HG03457 (cell line): ENCODE data around the gene NPDC1.

ENCODE experiments used
- ATAC-seq: cut with Tn5 transposase; IDR thresholded peaks from one replicate; pipeline ENCODE4 v1.9.1; 2021; ENCODE audit warnings: moderate number of reproducible peaks; ENCODE audit not compliant: unreplicated experiment

Gene NPDC1

GRCh38 chr9:137027369-137028262 is 18.4 kb downstream of the NPDC1 start, which contains the start of gene ABCA2:
Gene ABCA2 (minus strand): TSS chr9:137028237. CDS start chr9:137028140, 97 bp downstream.
- no peak for ATAC-seq

DNA sequence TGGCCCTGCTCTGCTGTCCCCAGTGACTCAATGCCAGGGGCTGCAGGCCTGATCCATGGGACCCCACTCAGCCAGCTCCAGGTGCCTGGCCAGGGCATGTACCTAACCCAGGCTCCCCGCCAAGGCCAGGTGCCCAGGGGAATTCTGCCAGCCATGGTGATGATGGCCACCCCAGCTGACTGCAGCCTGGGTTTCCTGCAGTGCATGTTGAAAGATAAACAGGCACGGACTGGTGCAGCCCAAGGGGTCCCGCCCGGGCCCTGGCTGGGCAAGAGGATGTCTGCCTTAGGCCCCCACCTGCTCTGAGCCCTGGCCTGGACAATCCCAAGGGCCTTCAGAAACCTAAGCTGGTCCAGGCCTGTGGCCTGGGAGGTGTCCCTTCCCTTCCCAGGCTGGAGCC is 19.1 kb downstream of the NPDC1 start:
- ATAC-seq, result no peak

DNA sequence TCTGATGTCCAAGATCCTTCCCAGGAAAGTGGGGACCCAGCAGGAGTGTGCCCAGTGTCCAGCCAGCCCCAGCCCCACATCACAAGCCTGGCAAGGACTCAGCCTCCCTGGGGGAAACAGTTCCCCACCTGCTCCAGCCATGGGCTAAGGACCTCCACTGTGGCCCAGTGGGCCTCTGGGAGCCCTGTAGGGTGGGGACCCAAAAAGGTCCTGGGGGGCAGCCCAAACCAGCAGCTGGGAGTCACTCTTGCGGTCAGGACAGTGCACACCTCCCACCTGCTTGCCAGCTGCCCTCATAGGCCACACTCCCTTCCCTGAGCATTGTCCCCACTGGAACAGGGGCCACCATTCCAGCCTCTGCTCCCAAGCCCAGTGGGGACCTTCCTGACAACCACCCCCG is 19.6 kb downstream of the NPDC1 start:
- ATAC-seq, result no peak

- ATAC-seq, result no peak
These were observed 20.4 kb downstream of the NPDC1 start for GRCh38 chr9:137025517-137025966.

- no peak for ATAC-seq
These were observed 22.4 kb downstream of the NPDC1 start for GRCh38 chr9:137023583-137023991.

GRCh38 chr9:137023157-137023556 is 22.8 kb downstream of the NPDC1 start:
- no peak for ATAC-seq

DNA sequence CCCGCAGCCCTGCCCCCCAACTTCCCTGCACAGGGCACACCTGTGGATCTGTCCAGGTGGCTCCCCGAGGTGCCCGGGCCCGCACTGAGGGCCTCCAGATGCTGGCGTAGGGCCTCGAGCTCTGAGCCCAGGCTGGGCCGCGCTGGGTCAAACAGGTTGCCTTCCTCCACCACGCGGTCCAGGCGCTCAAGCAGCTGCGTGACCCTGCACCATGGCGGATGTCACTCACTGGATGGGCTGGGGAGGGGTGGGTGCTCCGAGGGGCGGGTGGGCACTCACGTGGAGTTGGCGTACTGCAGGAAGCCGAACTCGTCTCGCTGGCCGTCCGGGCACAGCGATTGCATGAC is 23.3 kb downstream of the NPDC1 start:
- ATAC-seq, result no peak

DNA sequence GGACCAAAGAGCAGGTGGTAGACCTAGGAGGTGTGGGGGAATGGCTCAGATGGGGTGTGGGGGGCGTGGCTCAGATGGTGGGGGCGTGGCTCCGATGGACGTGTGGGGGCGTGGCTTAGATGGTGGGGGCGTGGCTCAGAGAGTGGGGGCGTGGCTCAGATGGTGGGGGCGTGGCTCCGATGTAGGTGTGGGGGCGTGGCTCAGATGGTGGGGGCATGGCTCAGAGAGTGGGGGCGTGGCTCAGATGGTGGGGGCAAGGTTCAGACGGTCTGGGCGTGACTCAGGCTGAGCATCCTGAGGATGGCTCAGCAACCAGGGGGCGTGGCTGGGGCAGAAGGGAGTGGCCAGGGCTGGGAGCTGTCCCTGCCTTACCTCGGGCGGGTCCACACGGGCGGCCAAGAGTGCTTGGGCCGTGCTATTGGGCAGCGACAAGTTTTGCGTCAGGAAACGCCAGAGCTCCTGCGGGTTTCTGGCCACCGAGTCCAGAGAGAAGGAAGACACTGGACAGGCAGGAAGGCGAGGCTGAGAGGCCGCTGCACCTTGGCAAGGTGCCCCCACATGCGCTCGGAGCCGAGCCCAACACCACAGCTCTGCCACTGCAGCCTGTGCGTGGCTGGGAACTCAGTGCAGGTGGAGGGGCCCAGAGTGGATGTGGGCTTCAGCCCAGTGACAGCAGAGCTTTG is 23.9 kb downstream of the NPDC1 start:
- no peak for ATAC-seq

DNA sequence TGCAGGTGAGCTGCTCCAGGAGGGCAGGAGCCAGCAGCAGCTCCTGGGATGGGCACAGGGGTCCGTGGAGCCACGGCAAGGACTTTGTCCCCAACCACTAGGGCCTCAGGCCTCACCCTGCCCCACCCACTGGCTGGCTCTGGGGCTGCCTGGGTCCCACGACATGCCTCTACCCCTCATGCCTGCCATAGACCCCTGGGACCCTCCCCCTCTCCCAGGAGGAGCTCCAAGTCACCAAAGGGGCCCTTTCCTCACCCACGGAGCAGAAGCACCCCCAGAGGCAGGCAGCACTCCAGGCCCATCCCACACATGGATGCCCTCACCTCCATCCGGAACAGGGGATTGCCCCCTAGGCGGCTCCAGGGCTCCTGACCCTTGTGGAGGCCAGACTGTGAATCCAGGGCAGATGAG is 24.4 kb downstream of the NPDC1 start:
- ATAC-seq, result no peak

GRCh38 chr9:137020771-137021567 is 25.0 kb downstream of the NPDC1 start:
- no peak for ATAC-seq

- ATAC-seq, result no peak
These were observed 25.9 kb downstream of the NPDC1 start for GRCh38 chr9:137019891-137020683.

DNA sequence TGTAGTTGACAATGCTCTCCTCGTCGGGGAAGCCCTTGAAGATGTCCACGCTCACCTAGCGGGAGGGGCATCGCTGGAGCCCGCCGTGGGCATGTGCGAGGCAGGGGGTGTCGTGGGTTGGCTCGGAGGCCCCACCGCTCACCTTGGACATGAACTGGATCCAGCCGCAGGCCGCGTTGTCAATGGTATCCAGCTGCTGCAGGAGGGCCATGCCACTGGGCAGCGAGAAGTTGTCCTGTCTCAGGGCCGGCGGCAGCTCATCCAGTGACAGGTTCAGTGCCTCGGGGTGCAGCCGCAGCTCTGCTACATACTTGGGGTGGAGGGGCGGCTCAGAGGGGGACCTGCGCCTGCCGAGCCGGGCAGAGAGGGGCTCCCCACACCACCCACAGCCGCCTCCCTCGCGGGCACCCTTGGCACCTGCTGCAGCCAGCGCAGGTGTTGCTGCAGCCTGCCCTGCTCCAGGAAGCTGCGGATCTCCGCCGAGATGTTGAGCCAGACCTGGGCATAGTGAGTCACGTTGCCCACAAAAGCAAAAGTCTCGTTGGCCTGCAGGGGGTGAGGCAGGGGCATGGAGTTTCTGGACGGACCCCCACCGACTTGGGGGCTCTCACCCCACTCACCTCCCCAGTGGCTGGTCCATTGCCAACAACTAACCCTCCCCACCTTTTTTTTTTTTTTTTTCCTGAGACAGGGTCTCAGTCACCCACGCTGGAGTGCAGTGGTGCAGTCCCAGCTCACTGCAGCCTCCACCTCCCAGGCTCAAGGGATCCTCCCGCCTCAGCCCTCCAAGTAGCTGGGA is 27.0 kb downstream of the NPDC1 start:
- no peak for ATAC-seq

- no peak for ATAC-seq
These were observed 28.0 kb downstream of the NPDC1 start for GRCh38 chr9:137017791-137018497.

GRCh38 chr9:137017071-137017470 is 28.9 kb downstream of the NPDC1 start:
- ATAC-seq, result no peak

GRCh38 chr9:137016436-137016835 is 29.5 kb downstream of the NPDC1 start:
- no peak for ATAC-seq

DNA sequence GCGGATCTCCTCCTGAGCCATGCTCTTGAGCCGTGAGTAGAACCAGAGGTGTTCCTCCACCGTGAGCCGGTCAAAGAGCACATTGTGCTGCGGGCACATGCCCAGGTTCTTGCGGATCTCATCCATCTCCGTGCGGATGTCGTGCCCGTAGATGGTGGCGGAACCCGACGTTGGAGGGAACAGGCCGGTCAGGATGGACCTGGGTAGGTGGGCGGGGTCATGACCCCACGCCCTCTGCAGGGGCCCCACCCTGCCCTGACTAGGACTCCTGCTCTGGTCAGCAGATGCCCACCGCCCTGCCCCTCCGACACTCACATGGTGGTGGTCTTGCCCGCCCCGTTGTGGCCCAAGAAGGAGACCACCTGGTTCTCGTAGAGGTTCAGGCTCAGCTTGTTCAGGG is 30.0 kb downstream of the NPDC1 start:
- ATAC-seq, result no peak

- ATAC-seq, result no peak
These were observed 30.4 kb downstream of the NPDC1 start for GRCh38 chr9:137015540-137015930.

GRCh38 chr9:137014776-137015539 is 31.0 kb downstream of the NPDC1 start:
- ATAC-seq, result no peak
